K562 (cell line): Measurements from ENCODE around the gene ABCA1. TPM values are rescaled to one million over a fixed set of nuclear protein-coding genes. Genes with fewer than 3 reads are reported as not detected.
A peak's percentile ranks its signal among the peaks of the same experiment; 100 is the strongest.

Source experiments
- ATAC-seq: fragments of 200-7000 bp; cut with Tn5 transposase; 3 replicates; pipeline ENCODE4 v1.9.1; 2020; ENCODE audit warnings: moderate library complexity
- BruUV-seq: library from RNA; stranded (reverse); fragments of 400-500 nt; replicated peaks from 2 replicates; lab custom pipeline; 2021; lab: Mats Ljungman, UMichigan
- CTCF ChIA-PET: fragments of 300-600 bp; formaldehyde crosslinking; extraction: SDS; loops from one replicate; lab custom pipeline; 2021; ENCODE audit warnings: low intra/inter-chr PET ratio; lab: Yijun Ruan, JAX
- POLR2A ChIA-PET: fragments of 300-600, 350-650 bp; sonication (Branson Sonifier 250); formaldehyde crosslinking; extraction: SDS; loops from one replicate; lab custom pipeline; 2021; ENCODE audit warnings: antibody characterized with exemption, inconsistent platforms; lab: Yijun Ruan, JAX
- DNase-seq, 4 experiments: peaks; one replicate each; pipeline versions ENCODE4 v3.0.0 to v3.0.0-alpha.2; 2011 to 2018; ENCODE audit warnings: low spot score in 3 of 4, mixed read lengths in 3 of 4; ENCODE audit errors: extremely low read depth in 1 of 4
- FAIRE-seq: peaks from 2 replicates; lab custom pipeline; 2011; peaks lifted over from hg19 to GRCh38; lab: Jason Lieb, UNC
- H2AFZ ChIP-seq: 2 replicates; pipeline ENCODE4 v1.6.0; 2011; ENCODE audit warnings: low read depth, low read length, control low read depth, inconsistent platforms
- H3K27ac ChIP-seq: fragments of 200-600 bp; 3 replicates; pipeline ENCODE4 v1.8.0; 2011; ENCODE audit warnings: low read depth, mild to moderate bottlenecking, control low read depth, inconsistent platforms, low read length, moderate library complexity, mixed read lengths; ENCODE audit errors: extremely low read depth
- H3K27me3 ChIP-seq, 2 experiments: fragments of 300-600 bp in 1 of 2; 2 replicates in 1 of 2; 3 replicates in 1 of 2; pipeline versions ENCODE4 v1.6.0 to v1.8.0; 2011; ENCODE audit warnings: inconsistent platforms in 2 of 2, low read length in 2 of 2, mild to moderate bottlenecking in 1 of 2, mixed read lengths in 1 of 2, moderate library complexity in 1 of 2; ENCODE audit not compliant: control insufficient read depth in 2 of 2, insufficient read depth in 2 of 2
- H3K36me3 ChIP-seq: fragments of 300-600 bp; 3 replicates; pipeline ENCODE4 v1.8.0; 2011; ENCODE audit warnings: mild to moderate bottlenecking, low read length, inconsistent platforms; ENCODE audit not compliant: control insufficient read depth, insufficient read depth
- H3K4me1 ChIP-seq, 2 experiments: fragments of 200-600 bp in 1 of 2; replicated peaks in 1 of 2; 2 replicates in 1 of 2; 3 replicates in 1 of 2; pipeline versions ENCODE4 v1.5.1 to v1.8.0; 2011; ENCODE audit warnings: inconsistent platforms in 2 of 2, low read length in 2 of 2, mild to moderate bottlenecking in 1 of 2, mixed read lengths in 1 of 2, moderate library complexity in 1 of 2; ENCODE audit not compliant: control insufficient read depth in 2 of 2, insufficient read depth in 2 of 2
- H3K4me2 ChIP-seq: 2 replicates; pipeline ENCODE4 v1.6.1; 2011; ENCODE audit warnings: low read length, control low read depth, inconsistent platforms, mixed read lengths; ENCODE audit not compliant: insufficient read depth
- H3K4me3 ChIP-seq: fragments of 200-600 bp; sonication (generic), shearing (Covaris generic); 2 replicates; pipeline ENCODE4 v1.5.1; 2016; ENCODE audit warnings: control low read depth, inconsistent platforms
- H3K79me2 ChIP-seq: fragments of 200-600 bp; 3 replicates; pipeline ENCODE4 v1.8.0; 2011; ENCODE audit warnings: low read length, inconsistent platforms; ENCODE audit not compliant: control insufficient read depth, insufficient read depth
- H3K9ac ChIP-seq, 2 experiments: 2 replicates each; pipeline versions ENCODE4 v1.6.0 to v1.6.1; 2011; ENCODE audit warnings: low read depth in 2 of 2, low read length in 2 of 2, control low read depth in 1 of 2, inconsistent platforms in 1 of 2, mild to moderate bottlenecking in 1 of 2, mixed read lengths in 1 of 2; ENCODE audit not compliant: insufficient read depth in 1 of 2
- H3K9me1 ChIP-seq: one replicate; pipeline ENCODE4 v1.6.0; 2011; ENCODE audit warnings: inconsistent platforms, mild to moderate bottlenecking, low read length, moderate library complexity; ENCODE audit not compliant: control insufficient read depth, insufficient read depth
- H3K9me3 ChIP-seq: replicated peaks from 2 replicates; pipeline ENCODE4 v1.5.1; 2011; ENCODE audit warnings: low read depth, low read length, inconsistent platforms; ENCODE audit not compliant: control insufficient read depth, insufficient read depth
- H4K20me1 ChIP-seq: replicated peaks from 2 replicates; pipeline ENCODE4 v1.6.1; 2011; ENCODE audit warnings: low read length, inconsistent platforms, mixed read lengths; ENCODE audit not compliant: control insufficient read depth, insufficient read depth
- MAFG ChIP-seq: fragments of 450-650 bp; conservative IDR thresholded peaks from 2 replicates; pipeline ENCODE4 v1.6.1; 2016; ENCODE audit warnings: missing genetic modification characterization, missing compliant biosample characterization
- MCM3 ChIP-seq: fragments of 450-650 bp; IDR thresholded peaks from 2 replicates; pipeline ENCODE4 v1.6.1; 2016
- RBM17 ChIP-seq: fragments of 200-400 bp; formaldehyde crosslinking; IDR thresholded peaks from 2 replicates; pipeline ENCODE4 v1.6.1; 2017; ENCODE audit warnings: low read depth, mild to moderate bottlenecking, low read length, borderline replicate concordance
- TRIM24 ChIP-seq, 2 experiments: fragments of 450-650 bp; IDR thresholded peaks; 2 replicates each; pipeline ENCODE4 v1.6.1; 2016
- ZNF316 ChIP-seq: fragments of 450-650 bp; IDR thresholded peaks from 2 replicates; pipeline ENCODE4 v1.6.1; 2016
- WGBS: fragments of 100-300 bp; shearing (Covaris generic); methylation state at CpG from one replicate; pipeline ENCODE4 v1.1.6; 2016; ENCODE audit warnings: low coverage, mixed read lengths; ENCODE audit not compliant: insufficient coverage; ENCODE audit errors: missing lambda C conversion rate; 5-methylcytosine and 5-hydroxymethylcytosine counted together
- in situ Hi-C: fragments of 300-500 bp; cut with MboI; formaldehyde crosslinking; loops from 4 replicates; pipeline ENCODE4 v1.15.0; 2018; ENCODE audit warnings: inconsistent platforms, mixed read lengths
- intact Hi-C: fragments of 100-400 bp; cut with micrococcal nuclease; formaldehyde crosslinking; loops from 2 replicates; pipeline ENCODE4 v1.14.2; 2022
- polyA plus RNA-seq, 8 experiments: library from polyadenylated mRNA; depleted of rRNA in 4 of 8; stranded (reverse) in 5 of 8; unstranded in 3 of 8; fragments of >200 nt; fragmentation: Nextera tagmentation in 2 of 8; fragmentation: Illumina TruSeq in 1 of 8; extraction: Ambion mirVana in 2 of 8; extraction: Trizol in 1 of 8; gene quantifications; 2 replicates each; pipeline versions ENCODE4 v1.2.1 to v1.2.3, GENCODE V29; 2011 to 2014; ENCODE audit warnings: inconsistent platforms in 1 of 8, missing spikeins in 1 of 8
- total RNA-seq, 7 experiments: library from RNA; depleted of rRNA in 6 of 7; stranded (reverse); fragments of >200 nt in 6 of 7; fragmentation: Illumina TruSeq in 2 of 7; extraction: Trizol in 2 of 7; gene quantifications; 2 replicates each; pipeline versions ENCODE4 v1.2.1 to v1.2.3, GENCODE V29; 2011 to 2021; ENCODE audit warnings: low replicate concordance in 1 of 7
- TF ChIP-seq, protein P1 (sequence below): fragments of 450-650 bp; IDR thresholded peaks from 2 replicates; pipeline ENCODE4 v1.6.1; 2016; ENCODE audit warnings: mild to moderate bottlenecking

ABCA1 gene
- total and polyA plus RNA-seq, 9 of the 15 experiments (the other 6 are each of a cell fraction or from before 2014, with no cell fraction given), result under 0.01 to 0.18 (median 0.02) TPM; not detected in 5

DNA sequence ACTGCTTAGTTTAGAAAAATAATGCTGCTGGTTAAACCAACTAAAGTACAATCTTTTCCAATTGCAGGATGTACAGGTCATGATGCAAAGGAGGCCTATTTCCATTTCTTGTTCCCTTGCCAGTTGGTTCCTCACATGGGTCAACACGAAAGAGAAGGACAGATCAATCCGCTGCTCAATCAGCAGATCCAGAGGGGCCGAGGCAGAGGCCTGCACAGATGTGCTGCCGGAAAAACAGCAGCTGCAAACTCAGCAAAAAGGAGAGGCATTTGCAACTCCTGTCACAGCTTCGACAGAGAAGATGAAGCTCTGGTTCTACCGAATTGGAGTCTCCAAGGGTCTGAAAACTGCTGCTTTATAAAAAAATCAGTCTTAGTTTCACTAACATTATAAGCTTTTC, 94.3 kb downstream of the ABCA1 start:
- ChIA-PET POLR2A (no interaction called here), CTCF (no interaction called here)
- WGBS, result 0% methylated on average over 6 of the region's 6 CpGs
- Histone ChIP-seq H3K9me1 (no peaks in the 10 kb centered on the region), H3K36me3 (no peaks in the 10 kb centered on the region), H3K4me3 (no peak overlapping the region), H3K4me1 (no peaks in the 10 kb centered on the region), H2AFZ (no peak overlapping the region), H3K9ac (no peak overlapping the region), H3K79me2 (no peaks in the 10 kb centered on the region), H3K27me3 (peaks cover 4 to 30% of the 10 kb centered on the region in 2 experiments; a peak in 4 of 5 replicates), H3K27ac (no peak overlapping the region), H3K4me2 (no peak overlapping the region), H4K20me1 (no peaks in the 10 kb centered on the region; the same call in 1 of the 2 replicates), H3K9me3 (no peaks in the 10 kb centered on the region)
- FAIRE-seq, result no peak
- TF ChIP-seq TRIM24 (IDR thresholded peaks at IDR 0.05), result no peak
- no peak for TF ChIP-seq RBM17
- TF ChIP-seq MCM3, result no peak
- TF ChIP-seq, protein P1, sequence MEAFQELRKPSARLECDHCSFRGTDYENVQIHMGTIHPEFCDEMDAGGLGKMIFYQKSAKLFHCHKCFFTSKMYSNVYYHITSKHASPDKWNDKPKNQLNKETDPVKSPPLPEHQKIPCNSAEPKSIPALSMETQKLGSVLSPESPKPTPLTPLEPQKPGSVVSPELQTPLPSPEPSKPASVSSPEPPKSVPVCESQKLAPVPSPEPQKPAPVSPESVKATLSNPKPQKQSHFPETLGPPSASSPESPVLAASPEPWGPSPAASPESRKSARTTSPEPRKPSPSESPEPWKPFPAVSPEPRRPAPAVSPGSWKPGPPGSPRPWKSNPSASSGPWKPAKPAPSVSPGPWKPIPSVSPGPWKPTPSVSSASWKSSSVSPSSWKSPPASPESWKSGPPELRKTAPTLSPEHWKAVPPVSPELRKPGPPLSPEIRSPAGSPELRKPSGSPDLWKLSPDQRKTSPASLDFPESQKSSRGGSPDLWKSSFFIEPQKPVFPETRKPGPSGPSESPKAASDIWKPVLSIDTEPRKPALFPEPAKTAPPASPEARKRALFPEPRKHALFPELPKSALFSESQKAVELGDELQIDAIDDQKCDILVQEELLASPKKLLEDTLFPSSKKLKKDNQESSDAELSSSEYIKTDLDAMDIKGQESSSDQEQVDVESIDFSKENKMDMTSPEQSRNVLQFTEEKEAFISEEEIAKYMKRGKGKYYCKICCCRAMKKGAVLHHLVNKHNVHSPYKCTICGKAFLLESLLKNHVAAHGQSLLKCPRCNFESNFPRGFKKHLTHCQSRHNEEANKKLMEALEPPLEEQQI, result no peak
- TF ChIP-seq MAFG, result peak; percentile 23; the same call in 1 of the 2 replicates
- TF ChIP-seq ZNF316, result 0 out of 2 replicates have a peak, but pooled peaks have one; percentile 14
- in situ Hi-C loops (no loop called here), intact Hi-C loops (no loop called here)
- no TSS peak for BruUV-seq
- no peak for ATAC-seq
- no peak for DNase-seq
